ENCODE measurements around the gene SLC7A8. TPM values are rescaled to one million over a fixed set of nuclear protein-coding genes. Genes with fewer than 3 reads are reported as not detected.
"Not testable (repeated sequence)": the region's sequence is repeated elsewhere in the genome, so short reads cannot be mapped to it uniquely, and the experiment has no call there.

The SLC7A8 gene
- total RNA-seq, 4 donors from 2014 or later, result 15.9 to 152 (median 49.3) TPM

- H3K4me3 ChIP-seq, result no peak overlapping the region
- no peak overlapping the region for H3K27ac ChIP-seq
- intact Hi-C loops (cut with DNase I; ENCODE audit: low total_unique reads), result no loop called here
- no peak for DNase-seq
- no peaks in the 10 kb centered on the region for H3K4me1 ChIP-seq
- TF ChIP-seq CTCF (IDR thresholded peaks at IDR 0.05) (no peak), POLR2A (IDR thresholded peaks at IDR 0.05) (no peak)
- no peaks in the 10 kb centered on the region for H3K27me3 ChIP-seq
- no peaks in the 10 kb centered on the region for H3K36me3 ChIP-seq
- H3K9me3 ChIP-seq, result no peaks in the 10 kb centered on the region
These were observed 73.7 kb downstream of the SLC7A8 start for GRCh38 chr14:23109769-23110168.

DNA sequence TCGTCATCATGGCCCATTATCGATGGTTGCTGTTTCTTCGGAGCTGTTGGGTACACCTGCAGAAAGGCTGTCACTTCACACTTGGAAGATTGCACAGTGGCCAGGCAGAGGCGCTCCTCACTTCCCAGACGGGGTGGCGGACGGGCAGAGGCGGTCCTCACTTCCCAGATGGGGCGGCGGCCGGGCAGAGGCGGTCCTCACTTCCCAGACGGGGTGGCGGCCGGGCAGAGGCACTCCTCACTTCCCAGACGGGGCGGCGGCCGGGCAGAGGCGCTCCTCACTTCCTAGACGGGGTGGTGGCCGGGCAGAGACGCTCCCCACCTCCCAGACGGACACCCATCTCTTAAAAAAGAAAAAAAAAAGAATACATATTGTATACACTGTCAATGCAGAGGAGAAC is 75.3 kb downstream of the SLC7A8 start:
- H3K27me3 ChIP-seq; H3K36me3 ChIP-seq; H3K27ac ChIP-seq; H3K4me3 ChIP-seq; DNase-seq; H3K9me3 ChIP-seq; H3K4me1 ChIP-seq; intact Hi-C loops (cut with DNase I; ENCODE audit: low total_unique reads): not testable (repeated sequence)

GRCh38 chr14:23107620-23108019 is 75.8 kb downstream of the SLC7A8 start:
- H3K27ac ChIP-seq; H3K27me3 ChIP-seq; H3K9me3 ChIP-seq; H3K4me3 ChIP-seq; H3K4me1 ChIP-seq; intact Hi-C loops (cut with DNase I; ENCODE audit: low total_unique reads); DNase-seq; H3K36me3 ChIP-seq: not testable (repeated sequence)

- no peak for DNase-seq
- Histone ChIP-seq H3K36me3 (no peaks in the 10 kb centered on the region), H3K27me3 (no peaks in the 10 kb centered on the region), H3K9me3 (no peaks in the 10 kb centered on the region), H3K27ac (no peak overlapping the region), H3K4me3 (no peak overlapping the region), H3K4me1 (no peaks in the 10 kb centered on the region)
- TF ChIP-seq CTCF (IDR thresholded peaks at IDR 0.05) (no peak), POLR2A (IDR thresholded peaks at IDR 0.05) (no peak)
- intact Hi-C loops (cut with DNase I; ENCODE audit: low total_unique reads), result no loop called here
These were observed 76.8 kb downstream of the SLC7A8 start for GRCh38 chr14:23106747-23107045.

GRCh38 chr14:23105348-23105824 is 78.1 kb downstream of the SLC7A8 start:
- Histone ChIP-seq H3K4me3 (no peak overlapping the region), H3K27ac (no peak overlapping the region), H3K9me3 (no peaks in the 10 kb centered on the region), H3K36me3 (no peaks in the 10 kb centered on the region), H3K27me3 (no peaks in the 10 kb centered on the region), H3K4me1 (no peaks in the 10 kb centered on the region)
- TF ChIP-seq POLR2A (IDR thresholded peaks at IDR 0.05) (no peak), CTCF (IDR thresholded peaks at IDR 0.05) (no peak)
- intact Hi-C loops (cut with DNase I; ENCODE audit: low total_unique reads), result no loop called here
- DNase-seq, result no peak

GRCh38 chr14:23104591-23105347 is 78.7 kb downstream of the SLC7A8 start, which contains the start of gene CIROP:
Gene CIROP, minus strand, starts transcription at chr14:23104989. Its CDS starts 69 bp downstream, at chr14:23104920.
- DNase-seq, result no peak
- H3K36me3 ChIP-seq, result no peaks in the 10 kb centered on the region
- intact Hi-C loops (cut with DNase I; ENCODE audit: low total_unique reads), result no loop called here

More at GRCh38 chr14:23104591-23105347, 78.7 kb downstream of the SLC7A8 start, which contains the start of gene CIROP:
- Histone ChIP-seq H3K27me3 (no peaks in the 10 kb centered on the region), H3K4me3 (no peak within 1 kb of the TSS), H3K9me3 (no peaks in the 10 kb centered on the region), H3K27ac (no peak within 1 kb of the TSS), H3K4me1 (no peaks in the 10 kb centered on the region)
- TF ChIP-seq CTCF (IDR thresholded peaks at IDR 0.05) (no peak), POLR2A (IDR thresholded peaks at IDR 0.05) (no peak)
